ENCODE measurements around the gene EYS.

EYS gene

GRCh38 chr6:63790334-63790733 lies 1916.7 kb downstream of the EYS start:
- TF ChIP-seq FOXP2 (optimal IDR thresholded peaks at IDR 0.05; ENCODE audit: borderline replicate concordance, extremely low read depth, extremely low read length, insufficient read depth) (no peak), POLR2AphosphoS5 (IDR thresholded peaks at IDR 0.05; ENCODE audit: low read depth, low read length) (no peak), REST (IDR thresholded peaks at IDR 0.05; ENCODE audit: insufficient read depth in 1 of 2, low read depth in 2 of 2, low read length in 2 of 2) (no peak), TAF1 (IDR thresholded peaks at IDR 0.05; ENCODE audit: borderline replicate concordance, insufficient read depth, low read length) (no peak), SIN3A (IDR thresholded peaks at IDR 0.05; ENCODE audit: borderline replicate concordance, insufficient read depth, low read length) (no peak)

- TF ChIP-seq SIN3A (IDR thresholded peaks at IDR 0.05; ENCODE audit: borderline replicate concordance, insufficient read depth, low read length), result no peak
- TF ChIP-seq TAF1 (IDR thresholded peaks at IDR 0.05; ENCODE audit: borderline replicate concordance, insufficient read depth, low read length), result no peak
- TF ChIP-seq REST (IDR thresholded peaks at IDR 0.05; ENCODE audit: insufficient read depth in 1 of 2, low read depth in 2 of 2, low read length in 2 of 2), result no peak
- no peak for TF ChIP-seq POLR2AphosphoS5 (IDR thresholded peaks at IDR 0.05; ENCODE audit: low read depth, low read length)
- TF ChIP-seq FOXP2 (optimal IDR thresholded peaks at IDR 0.05; ENCODE audit: borderline replicate concordance, extremely low read depth, extremely low read length, insufficient read depth), result no peak
These were observed 1917.3 kb downstream of the EYS start for GRCh38 chr6:63789699-63790098.

- TF ChIP-seq SIN3A (IDR thresholded peaks at IDR 0.05; ENCODE audit: borderline replicate concordance, insufficient read depth, low read length) (no peak), FOXP2 (optimal IDR thresholded peaks at IDR 0.05; ENCODE audit: borderline replicate concordance, extremely low read depth, extremely low read length, insufficient read depth) (no peak), POLR2AphosphoS5 (IDR thresholded peaks at IDR 0.05; ENCODE audit: low read depth, low read length) (no peak)
These were observed 1918.5 kb downstream of the EYS start for GRCh38 chr6:63788569-63788968.

GRCh38 chr6:63787021-63787420 lies 1920.0 kb downstream of the EYS start:
- TF ChIP-seq FOXP2 (optimal IDR thresholded peaks at IDR 0.05; ENCODE audit: borderline replicate concordance, extremely low read depth, extremely low read length, insufficient read depth) (no peak), SIN3A (IDR thresholded peaks at IDR 0.05; ENCODE audit: borderline replicate concordance, insufficient read depth, low read length) (no peak), POLR2AphosphoS5 (IDR thresholded peaks at IDR 0.05; ENCODE audit: low read depth, low read length) (no peak), TAF1 (IDR thresholded peaks at IDR 0.05; ENCODE audit: borderline replicate concordance, insufficient read depth, low read length) (no peak), REST (IDR thresholded peaks at IDR 0.05; ENCODE audit: insufficient read depth in 1 of 2, low read depth in 2 of 2, low read length in 2 of 2) (no peak)

GRCh38 chr6:63785006-63785405 lies 1922.0 kb downstream of the EYS start:
- TF ChIP-seq TAF1 (IDR thresholded peaks at IDR 0.05; ENCODE audit: borderline replicate concordance, insufficient read depth, low read length) (no peak), SIN3A (IDR thresholded peaks at IDR 0.05; ENCODE audit: borderline replicate concordance, insufficient read depth, low read length) (no peak), REST (IDR thresholded peaks at IDR 0.05; ENCODE audit: insufficient read depth in 1 of 2, low read depth in 2 of 2, low read length in 2 of 2) (no peak), FOXP2 (optimal IDR thresholded peaks at IDR 0.05; ENCODE audit: borderline replicate concordance, extremely low read depth, extremely low read length, insufficient read depth) (no peak), POLR2AphosphoS5 (IDR thresholded peaks at IDR 0.05; ENCODE audit: low read depth, low read length) (no peak)
